IMR-90 (cell line): Measurements from ENCODE around the gene BPIFB2. TPM values are rescaled to one million over a fixed set of nuclear protein-coding genes. Genes with fewer than 3 reads are reported as not detected.
A peak's percentile ranks its signal among the peaks of the same experiment; 100 is the strongest.

Experiments
- ATAC-seq: fragments of 200-7000 bp; cut with Tn5 transposase; 2 replicates; pipeline ENCODE4 v1.9.1; 2020; ENCODE audit warnings: low read depth, mild to moderate bottlenecking, moderate library complexity
- BruUV-seq: library from RNA; stranded (reverse); fragments of 400-500 nt; replicated peaks from 2 replicates; lab custom pipeline; 2021; lab: Mats Ljungman, UMichigan
- CTCF ChIA-PET: fragments of 300-600 bp; formaldehyde crosslinking; extraction: SDS; loops from one replicate; lab custom pipeline; 2021; ENCODE audit warnings: antibody characterized with exemption; lab: Yijun Ruan, JAX
- POLR2A ChIA-PET: fragments of 300-600 bp; sonication (Branson Sonifier 250); formaldehyde crosslinking; loops from one replicate; lab custom pipeline; 2022; ENCODE audit warnings: antibody characterized with exemption; ENCODE audit not compliant: unreplicated experiment; lab: Charles Lee
- DNase-seq: peaks from one replicate; pipeline ENCODE4 v3.0.0; 2013
- H2AFZ ChIP-seq: replicated peaks from 2 replicates; pipeline ENCODE3; 2013; ENCODE audit warnings: low read length, mild to moderate bottlenecking; ENCODE audit not compliant: poor library complexity
- H2AK5ac ChIP-seq: 2 replicates; pipeline ENCODE4 v1.6.1; 2013; ENCODE audit warnings: low read depth, low read length, inconsistent platforms
- H2AK9ac ChIP-seq: replicated peaks from 2 replicates; pipeline ENCODE3; 2013; ENCODE audit warnings: mild to moderate bottlenecking, low read depth, low read length, moderate library complexity; ENCODE audit not compliant: poor library complexity
- H2BK120ac ChIP-seq: 2 replicates; pipeline ENCODE4 v1.6.1; 2013; ENCODE audit warnings: low read depth, low read length, inconsistent platforms
- H2BK15ac ChIP-seq: 3 replicates; pipeline ENCODE4 v1.6.1; 2013; ENCODE audit warnings: low read depth, low read length, inconsistent platforms
- H2BK20ac ChIP-seq: 2 replicates; pipeline ENCODE4 v1.6.1; 2013; ENCODE audit warnings: low read depth, mild to moderate bottlenecking, inconsistent platforms, low read length, moderate library complexity
- H2BK5ac ChIP-seq: 2 replicates; pipeline ENCODE4 v1.6.1; 2013; ENCODE audit warnings: mild to moderate bottlenecking, low read depth, low read length, inconsistent platforms; ENCODE audit not compliant: poor library complexity, severe bottlenecking
- H3K14ac ChIP-seq: replicated peaks from 2 replicates; pipeline ENCODE4 v1.6.1; 2013; ENCODE audit warnings: low read depth, low read length, inconsistent platforms
- H3K18ac ChIP-seq: 2 replicates; pipeline ENCODE4 v1.6.1; 2013; ENCODE audit warnings: low read depth, low read length, control low read depth
- H3K23ac ChIP-seq: 2 replicates; pipeline ENCODE4 v1.6.1; 2013; ENCODE audit warnings: low read depth, low read length, inconsistent platforms
- H3K27ac ChIP-seq: 2 replicates; pipeline ENCODE4 v1.5.1; 2013; ENCODE audit warnings: mild to moderate bottlenecking, control low read depth, low read length; ENCODE audit not compliant: insufficient read depth
- H3K27me3 ChIP-seq: 2 replicates; pipeline ENCODE4 v1.6.1; 2013; ENCODE audit warnings: low read length; ENCODE audit not compliant: control insufficient read depth, insufficient read depth
- H3K36me3 ChIP-seq: 2 replicates; pipeline ENCODE4 v1.6.1; 2013; ENCODE audit warnings: low read length, mixed read lengths; ENCODE audit not compliant: control insufficient read depth, insufficient read depth
- H3K4ac ChIP-seq: 2 replicates; pipeline ENCODE4 v1.6.1; 2013; ENCODE audit warnings: low read depth, low read length, inconsistent platforms
- H3K4me1 ChIP-seq: 2 replicates; pipeline ENCODE4 v1.6.1; 2013; ENCODE audit warnings: low read length, mixed read lengths; ENCODE audit not compliant: control insufficient read depth, insufficient read depth
- H3K4me2 ChIP-seq: 2 replicates; pipeline ENCODE4 v1.6.1; 2013; ENCODE audit warnings: low read depth, mild to moderate bottlenecking, control low read depth, low read length, moderate library complexity
- H3K4me3 ChIP-seq: 2 replicates; pipeline ENCODE4 v1.5.1; 2013; ENCODE audit warnings: low read depth, mild to moderate bottlenecking, control low read depth, low read length, moderate library complexity; ENCODE audit not compliant: insufficient read depth
- H3K56ac ChIP-seq: 2 replicates; pipeline ENCODE4 v1.6.1; 2013; ENCODE audit warnings: low read length, inconsistent platforms; ENCODE audit not compliant: insufficient read depth; ENCODE audit errors: extremely low read depth
- H3K79me1 ChIP-seq, 2 experiments: 2 replicates each; pipeline ENCODE4 v1.6.1; 2013; ENCODE audit warnings: low read length in 2 of 2, inconsistent platforms in 1 of 2, low read depth in 1 of 2
- H3K9ac ChIP-seq: 2 replicates; pipeline ENCODE4 v1.6.1; 2013; ENCODE audit warnings: low read depth, low read length, control low read depth
- H3K9me1 ChIP-seq: 2 replicates; pipeline ENCODE4 v1.6.1; 2013; ENCODE audit warnings: low read length, inconsistent platforms; ENCODE audit not compliant: insufficient read depth
- H3K9me3 ChIP-seq: 2 replicates; pipeline ENCODE4 v1.6.1; 2013; ENCODE audit warnings: low read length; ENCODE audit not compliant: control insufficient read depth, insufficient read depth
- H4K20me1 ChIP-seq: 2 replicates; pipeline ENCODE4 v1.6.1; 2013; ENCODE audit warnings: low read length, inconsistent platforms; ENCODE audit not compliant: insufficient read depth
- H4K5ac ChIP-seq: 2 replicates; pipeline ENCODE4 v1.6.1; 2013; ENCODE audit warnings: mild to moderate bottlenecking, low read depth, low read length, control low read depth
- H4K8ac ChIP-seq, 2 experiments: 2 replicates each; pipeline ENCODE4 v1.6.1; 2013; ENCODE audit warnings: low read depth in 2 of 2, low read length in 2 of 2, control low read depth in 1 of 2, inconsistent platforms in 1 of 2
- H4K91ac ChIP-seq: 2 replicates; pipeline ENCODE4 v1.6.1; 2013; ENCODE audit warnings: low read depth, low read length, inconsistent platforms; ENCODE audit not compliant: insufficient read depth
- BHLHE40 ChIP-seq: fragments of 150-350 bp; IDR thresholded peaks from 2 replicates; pipeline ENCODE4 v1.6.1; 2016; ENCODE audit warnings: mild to moderate bottlenecking, low read depth, low read length
- CEBPB ChIP-seq: IDR thresholded peaks from 2 replicates; pipeline ENCODE4 v1.6.1; 2012; ENCODE audit warnings: low read depth, low read length, improper control_type of control experiment
- CHD1 ChIP-seq: IDR thresholded peaks from 2 replicates; pipeline ENCODE4 v1.6.1; 2012; ENCODE audit warnings: low read depth, low read length, improper control_type of control experiment
- CTCF ChIP-seq: conservative IDR thresholded peaks from 2 replicates; pipeline ENCODE4 v1.5.1; 2012; ENCODE audit warnings: mild to moderate bottlenecking, low read depth, low read length, improper control_type of control experiment
- ELK1 ChIP-seq: fragments of 150-350 bp; IDR thresholded peaks from 2 replicates; pipeline ENCODE4 v1.6.1; 2016; ENCODE audit warnings: low read depth, mild to moderate bottlenecking, low read length, moderate library complexity, borderline replicate concordance
- MAFK ChIP-seq: IDR thresholded peaks from 2 replicates; pipeline ENCODE4 v1.6.1; 2012; ENCODE audit warnings: low read depth, low read length, improper control_type of control experiment
- MXI1 ChIP-seq: IDR thresholded peaks from 2 replicates; pipeline ENCODE4 v1.6.1; 2012; ENCODE audit warnings: low read depth, mild to moderate bottlenecking, low read length, moderate library complexity, borderline replicate concordance
- POLR2A ChIP-seq: IDR thresholded peaks from 2 replicates; pipeline ENCODE4 v1.6.1; 2012; ENCODE audit warnings: mild to moderate bottlenecking, low read depth, low read length
- RAD21 ChIP-seq: IDR thresholded peaks from 2 replicates; pipeline ENCODE4 v1.6.1; 2012; ENCODE audit warnings: low read length, improper control_type of control experiment
- RCOR1 ChIP-seq: IDR thresholded peaks from 2 replicates; pipeline ENCODE4 v1.6.1; 2012; ENCODE audit warnings: mild to moderate bottlenecking, low read length, improper control_type of control experiment; ENCODE audit not compliant: insufficient replicate concordance
- RFX5 ChIP-seq: IDR thresholded peaks from 2 replicates; pipeline ENCODE4 v1.8.0; 2012; ENCODE audit warnings: low read depth, mild to moderate bottlenecking, low read length, moderate library complexity
- WGBS, 2 experiments: methylation state at CpG; one replicate each; pipeline versions ENCODE4 v1.1.5 to v1.1.7; 2013; ENCODE audit warnings: missing lambda C conversion rate in 2 of 2; ENCODE audit not compliant: insufficient read length in 1 of 2; ENCODE audit errors: extremely low coverage in 2 of 2; 5-methylcytosine and 5-hydroxymethylcytosine counted together
- dilution Hi-C: fragments of 300-500 bp; cut with HindIII; formaldehyde crosslinking; loops from one replicate; pipeline ENCODE4 v1.14.3; 2018; ENCODE audit warnings: low sequenced_read_pairs; ENCODE audit not compliant: unreplicated experiment
- in situ Hi-C: fragments of 300-500 bp; cut with MboI; formaldehyde crosslinking; loops from 3 replicates; pipeline ENCODE4 v1.14.3; 2019; ENCODE audit warnings: low sequenced_read_pairs, inconsistent platforms, mixed read lengths
- intact Hi-C: fragments of 100-400 bp; cut with micrococcal nuclease; formaldehyde crosslinking; loops from 2 replicates; pipeline ENCODE4 v1.10.0; 2022
- polyA plus RNA-seq, 3 experiments: library from polyadenylated mRNA; depleted of rRNA; stranded (reverse); fragments of >200 nt; gene quantifications; 2 replicates each; pipeline ENCODE4 v1.2.3, GENCODE V29; 2012; ENCODE audit warnings: low replicate concordance in 1 of 3
- total RNA-seq: library from RNA; depleted of rRNA; stranded (reverse); fragments of >200 nt; gene quantifications from 2 replicates; pipeline ENCODE4 v1.2.3, GENCODE V29; 2012

The BPIFB2 gene
- total and polyA plus RNA-seq, 2 of the 4 experiments (the other 2 are of a cell fraction) = not detected

- peaks cover 5% of the 10 kb centered on the region for H3K27me3 ChIP-seq
- peak overlapping the region; percentile 51 for H2AFZ ChIP-seq
- H4K5ac ChIP-seq = no peak overlapping the region
- H3K4me2 ChIP-seq = no peak overlapping the region
- no peak overlapping the region for H3K4me3 ChIP-seq
- dilution Hi-C loops = no loop called here
- BruUV-seq = no TSS peak
- no peak overlapping the region for H3K4ac ChIP-seq
- in situ Hi-C loops = no loop called here
- H3K18ac ChIP-seq = no peak overlapping the region
- no CpG with 5 or more reads among the region's 11 CpGs for WGBS, 2 experiments
- no peaks in the 10 kb centered on the region for H3K9me1 ChIP-seq
- H3K9me3 ChIP-seq = no peaks in the 10 kb centered on the region
- H2BK120ac ChIP-seq = no peak overlapping the region
- H4K91ac ChIP-seq = no peak overlapping the region
- no peak overlapping the region for H2BK15ac ChIP-seq
- no peak overlapping the region for H3K27ac ChIP-seq
- DNase-seq (no peak), ATAC-seq (no peak)
- H3K9ac ChIP-seq = no peak overlapping the region
- no peak overlapping the region for H2BK5ac ChIP-seq
- no peak overlapping the region for H3K56ac ChIP-seq
- no peak overlapping the region for H2BK20ac ChIP-seq
- H3K4me1 ChIP-seq = no peaks in the 10 kb centered on the region
- ChIA-PET CTCF (no interaction called here), POLR2A (no interaction called here)
- intact Hi-C loops = no loop called here
- no peaks in the 10 kb centered on the region for H3K79me1 ChIP-seq
- no peak for TF ChIP-seq RCOR1
- no peak for TF ChIP-seq BHLHE40
- no peak for TF ChIP-seq CEBPB
- TF ChIP-seq RFX5 = no peak
- no peak for TF ChIP-seq CTCF
- no peak for TF ChIP-seq MXI1
- no peak for TF ChIP-seq CHD1
- no peak for TF ChIP-seq RAD21
- no peak for TF ChIP-seq POLR2A
- no peak for TF ChIP-seq MAFK
- TF ChIP-seq ELK1 = no peak
- H2AK9ac ChIP-seq = no peak overlapping the region
- H3K36me3 ChIP-seq = no peaks in the 10 kb centered on the region
- no peak overlapping the region for H3K14ac ChIP-seq
- no peak overlapping the region for H4K8ac ChIP-seq
- H3K23ac ChIP-seq = no peak overlapping the region
- no peaks in the 10 kb centered on the region for H4K20me1 ChIP-seq
- H2AK5ac ChIP-seq = no peak overlapping the region
These were observed 20.3 kb upstream of the BPIFB2 start for GRCh38 chr20:32987044-32987825.
